Right atrium auricular region (tissue), 2 donors: ENCODE results near the gene COBL. TPM values are rescaled to one million over a fixed set of nuclear protein-coding genes. Genes with fewer than 3 reads are reported as not detected.

Source experiments
- DNase-seq: peaks from one replicate; pipeline ENCODE4 v3.0.0-alpha.2; 2019; ENCODE audit warnings: low spot score
- H3K27ac ChIP-seq, 2 donors: fragments of 200-600 bp; sonication (generic); 1 replicate in 1 of 2; 2 replicates in 1 of 2; pipeline ENCODE4 v1.5.1; 2016 to 2019
- H3K27me3 ChIP-seq, 2 donors: fragments of 200-600 bp; sonication (generic); one replicate each; pipeline versions ENCODE4 v1.5.1 to v1.6.0; 2017 to 2019
- H3K36me3 ChIP-seq: fragments of 200-600 bp; sonication (generic); one replicate; pipeline ENCODE4 v1.5.1; 2016
- H3K4me1 ChIP-seq, 2 donors: fragments of 200-600 bp; sonication (generic); one replicate each; pipeline versions ENCODE4 v1.5.1 to v1.6.0; 2017 to 2019
- H3K4me3 ChIP-seq, 2 donors: fragments of 200-600 bp; sonication (generic); 1 replicate in 1 of 2; 2 replicates in 1 of 2; pipeline ENCODE4 v1.5.1; 2017 to 2019; ENCODE audit warnings: mild to moderate bottlenecking in 1 of 2, moderate library complexity in 1 of 2
- H3K9me3 ChIP-seq, 2 donors: fragments of 200-600 bp; sonication (generic); one replicate each; pipeline ENCODE4 v1.5.1; 2019
- total RNA-seq, 2 donors: library from RNA; depleted of rRNA; stranded (reverse); fragments of >200 nt; gene quantifications; one replicate each; pipeline ENCODE4 v1.1.0, GENCODE V29; 2016
- TF ChIP-seq, protein P1 (sequence below), 2 donors: fragments of 200-600 bp; sonication (generic); IDR thresholded peaks; one replicate each; pipeline ENCODE4 v1.5.1; 2019; ENCODE audit warnings: antibody characterized with exemption in 2 of 2

The COBL gene
- total RNA-seq, 2 donors from 2014 or later, result 26.3 to 31.4 TPM

DNA sequence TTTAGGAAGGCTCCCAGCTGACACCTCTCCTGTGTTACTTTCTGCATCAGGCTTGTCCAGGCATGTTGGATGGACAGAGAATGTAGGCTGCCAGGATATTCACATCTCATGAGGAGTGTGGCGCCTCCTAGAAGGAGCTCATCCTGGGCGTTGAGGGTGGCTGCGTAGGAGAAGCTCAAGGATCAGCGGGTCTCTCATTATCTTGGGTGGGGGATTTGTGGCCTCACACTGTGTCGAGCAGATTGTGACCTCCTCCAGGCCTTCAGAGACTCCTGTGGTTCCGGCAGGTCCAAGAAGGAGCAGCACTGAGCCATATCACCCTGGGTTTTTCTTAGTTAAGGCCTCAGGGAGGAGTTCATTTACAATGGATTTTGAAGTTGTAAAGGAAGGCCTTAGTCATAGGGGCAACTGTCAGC is 8.7 kb upstream of the COBL start:
- Histone ChIP-seq H3K27me3 (no peaks in the 10 kb centered on the region), H3K4me3 (no peak overlapping the region), H3K36me3 (no peaks in the 10 kb centered on the region), H3K9me3 (no peaks in the 10 kb centered on the region), H3K27ac (no peak overlapping the region), H3K4me1 (no peaks in the 10 kb centered on the region)
- TF ChIP-seq, protein P1, sequence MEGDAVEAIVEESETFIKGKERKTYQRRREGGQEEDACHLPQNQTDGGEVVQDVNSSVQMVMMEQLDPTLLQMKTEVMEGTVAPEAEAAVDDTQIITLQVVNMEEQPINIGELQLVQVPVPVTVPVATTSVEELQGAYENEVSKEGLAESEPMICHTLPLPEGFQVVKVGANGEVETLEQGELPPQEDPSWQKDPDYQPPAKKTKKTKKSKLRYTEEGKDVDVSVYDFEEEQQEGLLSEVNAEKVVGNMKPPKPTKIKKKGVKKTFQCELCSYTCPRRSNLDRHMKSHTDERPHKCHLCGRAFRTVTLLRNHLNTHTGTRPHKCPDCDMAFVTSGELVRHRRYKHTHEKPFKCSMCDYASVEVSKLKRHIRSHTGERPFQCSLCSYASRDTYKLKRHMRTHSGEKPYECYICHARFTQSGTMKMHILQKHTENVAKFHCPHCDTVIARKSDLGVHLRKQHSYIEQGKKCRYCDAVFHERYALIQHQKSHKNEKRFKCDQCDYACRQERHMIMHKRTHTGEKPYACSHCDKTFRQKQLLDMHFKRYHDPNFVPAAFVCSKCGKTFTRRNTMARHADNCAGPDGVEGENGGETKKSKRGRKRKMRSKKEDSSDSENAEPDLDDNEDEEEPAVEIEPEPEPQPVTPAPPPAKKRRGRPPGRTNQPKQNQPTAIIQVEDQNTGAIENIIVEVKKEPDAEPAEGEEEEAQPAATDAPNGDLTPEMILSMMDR (IDR thresholded peaks at IDR 0.05), result no peak
- peak; percentile 36 for DNase-seq

DNA sequence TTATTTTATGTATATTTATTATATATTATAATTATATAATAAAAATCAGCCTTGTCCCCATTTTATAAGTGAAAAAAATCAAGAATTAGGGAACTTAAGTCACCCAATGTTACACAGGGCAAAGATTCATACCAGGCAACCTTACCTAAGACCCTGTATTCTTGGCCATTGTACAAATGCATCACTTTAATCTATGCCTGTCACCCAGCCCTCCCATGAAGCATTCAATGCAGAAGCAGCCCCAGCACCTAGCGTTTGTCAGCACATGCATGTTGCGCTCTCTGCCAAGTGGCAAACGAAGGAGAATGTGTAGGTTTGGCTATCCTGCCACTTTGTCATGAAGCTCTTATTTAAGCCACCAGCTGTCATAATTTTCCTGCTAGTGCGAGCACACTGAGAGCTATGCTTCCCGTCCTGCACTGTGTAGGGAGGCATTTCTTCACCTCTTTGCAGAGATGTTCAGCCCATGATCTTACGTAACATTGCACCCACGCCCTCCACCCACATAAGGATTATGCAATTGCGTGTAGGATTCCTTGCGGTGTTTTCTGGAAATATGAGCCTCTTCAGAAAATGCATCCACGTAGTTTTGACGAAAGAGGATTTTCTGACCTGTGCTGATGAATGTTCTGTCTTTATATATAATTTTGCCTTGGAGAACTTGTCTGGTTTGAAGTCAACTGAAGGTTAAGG is 7.7 kb upstream of the COBL start:
- Histone ChIP-seq H3K27me3 (no peaks in the 10 kb centered on the region), H3K36me3 (no peaks in the 10 kb centered on the region), H3K27ac (no peak overlapping the region), H3K4me1 (no peaks in the 10 kb centered on the region), H3K9me3 (no peaks in the 10 kb centered on the region), H3K4me3 (no peak overlapping the region)
- DNase-seq, result peak; percentile 40
- TF ChIP-seq, protein P1 (IDR thresholded peaks at IDR 0.05), result no peak

DNA sequence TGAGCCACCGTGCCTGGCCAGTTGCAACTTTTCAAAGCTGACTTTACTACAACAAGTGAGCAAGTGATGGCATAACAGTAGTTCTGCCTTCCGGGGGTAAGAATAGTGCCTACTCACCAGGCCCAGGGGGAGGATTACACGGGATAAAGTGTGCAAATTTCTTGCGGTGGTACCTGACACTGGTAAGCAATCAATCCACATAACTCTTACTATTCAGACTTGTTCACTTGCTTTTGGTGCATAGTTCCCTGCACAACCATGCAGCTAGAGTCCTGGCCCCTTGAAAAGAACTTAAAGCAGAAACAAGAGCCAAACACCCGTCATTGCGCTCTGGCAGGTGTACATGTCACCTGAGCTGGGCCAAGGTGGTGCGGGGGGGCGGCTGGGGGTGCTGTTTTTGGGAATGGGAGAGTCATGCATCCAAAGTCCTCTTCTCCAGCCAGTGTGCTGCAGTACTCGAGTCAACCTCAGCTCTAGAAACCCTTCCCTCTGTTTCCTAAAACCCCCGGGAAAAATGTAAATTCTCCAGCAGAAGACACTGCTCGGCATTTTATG is 5.4 kb upstream of the COBL start:
- peaks cover 0 to 4% of the 10 kb centered on the region in 2 donors for H3K4me1 ChIP-seq
- DNase-seq, result peak; percentile 52
- TF ChIP-seq, protein P1 (IDR thresholded peaks at IDR 0.05), result no peak
- H3K27me3 ChIP-seq, result no peaks in the 10 kb centered on the region
- no peaks in the 10 kb centered on the region for H3K9me3 ChIP-seq
- H3K36me3 ChIP-seq, result no peaks in the 10 kb centered on the region
- H3K4me3 ChIP-seq, result no peak overlapping the region
- H3K27ac ChIP-seq, result no peak overlapping the region

DNA sequence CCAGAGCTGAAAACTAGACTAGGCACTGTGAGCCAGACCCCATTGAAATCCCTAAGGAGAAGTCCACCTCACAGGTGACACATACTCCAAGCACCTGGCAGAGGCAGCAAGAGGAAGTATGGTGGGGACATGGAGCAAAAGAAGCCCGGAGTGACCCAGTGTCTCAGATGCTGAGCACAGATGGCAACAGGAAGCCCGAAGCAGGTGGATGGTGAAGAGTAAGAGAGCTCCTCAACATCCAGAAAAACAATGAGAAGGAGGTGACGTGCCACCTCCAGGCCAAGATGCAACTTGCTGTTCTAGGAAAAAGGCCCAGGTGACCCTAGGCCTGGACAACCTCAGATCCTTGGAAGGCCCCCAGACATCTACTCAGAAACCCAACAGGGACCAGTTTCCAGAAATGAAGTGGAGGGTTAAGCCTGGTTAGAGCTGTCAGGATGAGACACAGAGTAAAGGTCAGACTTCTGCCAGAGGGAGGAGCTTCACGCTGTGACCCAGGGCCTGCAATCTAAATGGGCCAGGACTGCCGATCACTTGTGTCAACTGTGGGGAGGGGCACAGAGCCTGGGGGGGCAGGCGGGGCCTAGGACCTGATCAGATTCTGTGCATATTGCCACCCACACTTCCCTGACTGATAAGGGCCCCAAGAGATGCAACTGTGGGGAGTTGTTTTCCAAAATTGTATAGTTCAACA is 2.4 kb upstream of the COBL start:
- no peak for DNase-seq
- H3K4me3 ChIP-seq, result no peak overlapping the region
- H3K9me3 ChIP-seq, result no peaks in the 10 kb centered on the region
- H3K4me1 ChIP-seq, result peaks cover 0 to 16% of the 10 kb centered on the region in 2 donors
- no peaks in the 10 kb centered on the region for H3K36me3 ChIP-seq
- H3K27me3 ChIP-seq, result no peaks in the 10 kb centered on the region
- H3K27ac ChIP-seq, result no peak overlapping the region
- TF ChIP-seq, protein P1 (IDR thresholded peaks at IDR 0.05), result no peak

DNA sequence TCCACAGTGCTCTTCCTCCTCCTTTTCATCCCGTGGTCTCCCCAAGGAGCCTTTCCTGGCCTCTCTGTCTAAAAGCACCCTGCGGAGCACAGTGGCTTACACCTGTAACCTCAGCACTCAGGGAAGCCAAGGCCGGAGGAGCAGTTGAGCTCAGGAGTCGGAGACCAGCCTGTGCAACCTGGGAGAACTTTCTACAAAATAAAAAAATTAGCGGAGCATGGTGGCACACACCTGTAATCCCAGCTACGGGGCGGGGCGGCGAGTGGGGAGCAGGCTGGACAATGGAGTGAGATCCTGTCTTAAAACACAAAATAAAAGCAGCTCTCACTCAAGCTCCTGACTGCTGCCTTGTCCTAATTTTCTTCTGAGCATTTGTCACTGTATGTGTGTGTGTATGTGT is 1.4 kb upstream of the COBL start:
- Histone ChIP-seq H3K36me3 (no peaks in the 10 kb centered on the region), H3K4me1 (peaks cover 0 to 16% of the 10 kb centered on the region in 2 donors), H3K27me3 (no peaks in the 10 kb centered on the region), H3K27ac (no peak overlapping the region), H3K4me3 (no peak overlapping the region), H3K9me3 (no peaks in the 10 kb centered on the region)
- no peak for DNase-seq
- TF ChIP-seq, protein P1 (IDR thresholded peaks at IDR 0.05), result no peak
